ENCODE data around the gene DGKG. TPM values are rescaled to one million over a fixed set of nuclear protein-coding genes. Genes with fewer than 3 reads are reported as not detected.

The DGKG gene
- total RNA-seq, 1 donor from 2014 or later = 1.0 TPM

DNA sequence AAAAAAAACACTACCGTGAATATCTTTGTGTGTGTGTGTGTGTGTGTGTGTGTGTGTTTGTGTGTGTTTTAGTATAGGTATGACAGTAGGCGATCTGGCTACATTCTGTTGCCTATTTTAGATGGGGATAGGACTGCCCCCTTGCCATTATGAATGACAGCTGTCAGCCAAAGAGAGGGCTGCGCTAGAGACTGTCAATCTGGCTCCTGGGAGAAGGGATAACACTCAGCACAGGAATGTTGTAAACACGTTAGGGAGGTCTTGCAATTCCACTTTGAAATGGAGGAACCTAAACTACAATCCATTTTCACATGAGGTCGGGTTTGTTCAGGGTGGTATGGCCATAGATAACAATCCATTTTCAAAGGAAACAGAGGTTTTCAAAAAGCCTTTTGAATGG, 239.0 kb downstream of the DGKG start:
- TF ChIP-seq, protein P1, sequence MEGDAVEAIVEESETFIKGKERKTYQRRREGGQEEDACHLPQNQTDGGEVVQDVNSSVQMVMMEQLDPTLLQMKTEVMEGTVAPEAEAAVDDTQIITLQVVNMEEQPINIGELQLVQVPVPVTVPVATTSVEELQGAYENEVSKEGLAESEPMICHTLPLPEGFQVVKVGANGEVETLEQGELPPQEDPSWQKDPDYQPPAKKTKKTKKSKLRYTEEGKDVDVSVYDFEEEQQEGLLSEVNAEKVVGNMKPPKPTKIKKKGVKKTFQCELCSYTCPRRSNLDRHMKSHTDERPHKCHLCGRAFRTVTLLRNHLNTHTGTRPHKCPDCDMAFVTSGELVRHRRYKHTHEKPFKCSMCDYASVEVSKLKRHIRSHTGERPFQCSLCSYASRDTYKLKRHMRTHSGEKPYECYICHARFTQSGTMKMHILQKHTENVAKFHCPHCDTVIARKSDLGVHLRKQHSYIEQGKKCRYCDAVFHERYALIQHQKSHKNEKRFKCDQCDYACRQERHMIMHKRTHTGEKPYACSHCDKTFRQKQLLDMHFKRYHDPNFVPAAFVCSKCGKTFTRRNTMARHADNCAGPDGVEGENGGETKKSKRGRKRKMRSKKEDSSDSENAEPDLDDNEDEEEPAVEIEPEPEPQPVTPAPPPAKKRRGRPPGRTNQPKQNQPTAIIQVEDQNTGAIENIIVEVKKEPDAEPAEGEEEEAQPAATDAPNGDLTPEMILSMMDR (conservative IDR thresholded peaks at IDR 0.05; ENCODE audit: low read depth, low read length) = no peak
- no peak for DNase-seq (ENCODE audit: low read depth)
- no peak overlapping the region for H3K4me3 ChIP-seq (ENCODE audit: low read depth, low read length)

DNA sequence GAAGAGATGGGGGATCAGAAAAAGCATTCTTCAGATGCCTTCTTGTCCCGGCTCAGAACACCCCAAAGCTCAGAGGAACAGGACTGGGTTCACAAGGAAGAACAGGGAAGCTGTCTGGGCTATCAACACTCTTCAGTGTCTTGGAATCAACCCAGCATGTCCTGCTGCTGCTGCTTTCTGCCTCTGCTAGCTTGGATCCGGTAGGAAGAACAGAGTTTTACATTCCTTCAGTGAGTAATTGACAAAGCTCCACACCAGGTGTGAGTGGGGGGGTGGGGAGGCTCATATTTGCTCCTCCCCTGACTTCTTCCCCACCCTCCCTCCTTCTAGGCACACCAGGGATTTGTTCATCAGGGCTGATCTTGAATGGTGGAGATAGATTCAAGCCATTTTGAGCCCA, 240.1 kb downstream of the DGKG start:
- H3K4me3 ChIP-seq (ENCODE audit: low read depth, low read length) = no peak overlapping the region
- no peak for DNase-seq (ENCODE audit: low read depth)
- TF ChIP-seq, protein P1 (conservative IDR thresholded peaks at IDR 0.05; ENCODE audit: low read depth, low read length) = no peak

DNA sequence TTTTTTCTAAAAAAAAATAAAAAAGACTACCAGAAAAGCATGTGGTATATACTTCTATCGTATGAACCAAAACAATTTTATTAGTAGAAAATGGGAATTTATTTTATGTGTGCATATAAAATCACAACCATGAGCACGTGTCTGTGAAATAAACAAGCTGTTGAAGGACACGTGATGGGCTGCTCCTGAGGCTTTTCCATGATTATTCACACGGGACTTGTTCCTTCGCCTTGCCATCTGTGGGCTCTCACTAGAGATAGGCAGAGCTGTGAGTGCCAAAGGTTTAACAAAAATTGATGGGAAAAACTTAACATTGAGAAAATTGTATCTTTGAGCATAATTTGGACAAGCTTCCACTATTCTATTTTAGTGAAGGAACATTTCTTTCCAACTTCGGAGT, 240.8 kb downstream of the DGKG start:
- no peak overlapping the region for H3K4me3 ChIP-seq (ENCODE audit: low read depth, low read length)
- TF ChIP-seq, protein P1 (conservative IDR thresholded peaks at IDR 0.05; ENCODE audit: low read depth, low read length) = no peak
- DNase-seq (ENCODE audit: low read depth) = no peak

DNA sequence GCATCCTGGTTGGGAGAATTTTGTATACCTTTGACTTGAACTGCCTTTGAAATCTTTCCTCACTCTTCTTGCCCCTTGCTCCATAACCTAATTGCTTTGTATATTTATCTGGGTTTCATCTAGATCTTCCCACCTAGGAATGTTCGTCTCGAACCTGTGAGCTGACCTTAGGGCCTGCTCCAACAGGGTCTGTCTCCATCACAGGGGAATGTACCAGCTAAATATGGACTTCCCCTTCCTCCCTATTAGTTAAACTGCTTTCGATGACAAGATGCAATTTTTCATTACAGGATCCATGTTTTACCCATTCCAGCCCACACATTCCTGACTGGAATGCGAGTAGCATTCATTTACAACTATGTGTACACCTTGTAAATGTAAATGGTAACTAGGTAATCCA, 242.5 kb downstream of the DGKG start:
- no peak overlapping the region for H3K4me3 ChIP-seq (ENCODE audit: low read depth, low read length)
- TF ChIP-seq, protein P1 (conservative IDR thresholded peaks at IDR 0.05; ENCODE audit: low read depth, low read length) = no peak
- no peak for DNase-seq (ENCODE audit: low read depth)

DNA sequence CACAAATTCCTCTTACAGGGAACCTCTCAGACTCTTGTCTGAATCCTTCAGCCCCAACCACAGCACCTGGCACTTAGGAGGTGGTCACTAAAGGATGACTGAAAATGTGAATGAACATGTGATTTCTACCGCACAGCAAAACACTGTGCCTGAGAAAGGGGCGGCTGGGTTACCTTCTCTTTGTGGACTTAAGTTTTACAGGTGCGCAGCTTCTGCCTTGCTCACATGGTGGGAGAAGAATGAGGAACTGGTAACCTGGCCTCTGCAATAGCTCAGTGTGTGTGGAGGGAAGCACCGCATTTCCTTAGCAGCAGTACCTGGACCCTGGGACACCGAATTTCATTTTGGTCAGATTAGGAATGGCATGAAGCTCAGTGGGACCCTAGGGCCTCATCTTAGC, 243.3 kb downstream of the DGKG start:
- DNase-seq (ENCODE audit: low read depth) = no peak
- H3K4me3 ChIP-seq (ENCODE audit: low read depth, low read length) = no peak overlapping the region
- TF ChIP-seq, protein P1 (conservative IDR thresholded peaks at IDR 0.05; ENCODE audit: low read depth, low read length) = no peak

DNA sequence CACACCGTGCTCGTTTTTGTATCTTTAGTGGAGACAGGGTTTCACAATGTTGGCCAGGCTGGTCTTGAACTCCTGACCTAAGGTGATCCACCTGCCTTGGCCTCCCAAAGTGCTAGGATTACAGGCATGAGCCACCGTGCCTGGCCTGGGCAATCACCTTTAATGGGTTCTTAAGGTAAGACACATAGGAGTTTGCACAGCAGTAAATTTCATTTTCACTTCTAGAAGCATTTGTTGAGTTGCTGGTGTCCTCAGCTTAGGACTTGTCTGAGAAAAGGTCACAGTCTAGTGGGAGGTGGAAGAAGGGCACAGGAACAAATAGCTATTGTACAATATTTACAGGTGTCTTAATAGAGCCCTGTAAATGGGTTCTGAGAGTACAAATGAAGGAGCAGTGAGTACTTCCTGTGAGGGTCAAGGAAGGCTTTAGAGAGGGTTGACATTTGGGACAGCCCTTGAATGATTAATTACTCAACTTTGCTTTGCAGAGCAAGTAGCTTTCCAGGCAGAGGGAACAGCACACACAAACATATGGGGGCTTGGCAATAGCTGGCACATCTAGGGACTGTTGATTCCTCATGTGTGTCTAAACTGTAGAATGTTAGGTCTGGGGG, 244.4 kb downstream of the DGKG start:
- TF ChIP-seq, protein P1 (conservative IDR thresholded peaks at IDR 0.05; ENCODE audit: low read depth, low read length) = no peak
- DNase-seq (ENCODE audit: low read depth) = no peak

DNA sequence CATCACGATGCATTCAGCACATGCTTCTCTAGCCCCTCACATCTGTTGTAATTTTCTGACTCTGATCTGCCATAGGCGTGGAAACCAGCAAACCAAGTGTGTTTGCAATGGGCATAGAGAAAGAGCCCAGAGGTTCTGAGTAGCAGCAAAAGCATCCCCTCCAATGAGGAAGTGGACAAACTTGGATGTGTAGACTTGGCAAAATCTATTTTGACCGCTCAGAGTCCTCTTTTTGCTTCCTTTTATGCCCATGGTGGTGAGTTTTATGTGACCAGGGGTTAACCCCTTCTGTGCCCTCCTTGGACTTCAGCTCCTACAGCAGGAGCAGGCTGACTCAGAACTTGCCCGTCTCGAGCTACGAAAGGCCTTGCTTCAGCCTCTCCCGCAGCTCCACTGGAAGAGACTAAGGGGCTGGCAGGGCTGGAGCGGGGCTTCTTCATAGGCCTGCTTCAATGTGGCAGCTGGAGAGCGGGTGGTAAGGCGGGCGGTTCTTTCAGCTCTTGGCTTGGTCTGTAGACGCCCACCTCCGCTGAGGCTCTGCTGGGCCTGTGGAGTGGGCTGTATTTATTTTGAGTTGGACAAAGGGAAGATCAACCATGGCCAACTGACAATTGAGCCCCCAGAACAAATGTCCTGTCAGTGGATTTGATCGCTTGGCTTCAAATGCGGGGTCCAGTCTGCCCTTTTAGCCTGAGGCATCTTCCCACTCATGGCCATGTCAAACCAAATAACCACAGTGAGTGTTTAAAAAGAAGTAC, 246.6 kb downstream of the DGKG start:
- DNase-seq (ENCODE audit: low read depth) = no peak
- H3K4me3 ChIP-seq (ENCODE audit: low read depth, low read length) = no peak overlapping the region
- TF ChIP-seq, protein P1 (conservative IDR thresholded peaks at IDR 0.05; ENCODE audit: low read depth, low read length) = no peak

More for the DNA sequence above, 244.4 kb downstream of the DGKG start:
- H3K4me3 ChIP-seq (ENCODE audit: low read depth, low read length) = no peak overlapping the region
